Thyroid gland (tissue), 4 donors: ENCODE results near the gene TSPAN15.

ENCODE experiments used
- POLR2A ChIP-seq, 2 donors: fragments of 450-650 bp; IDR thresholded peaks; one replicate each; pipeline ENCODE4 v1.6.1; 2017; ENCODE audit warnings: antibody characterized with exemption in 2 of 2, mild to moderate bottlenecking in 2 of 2, moderate library complexity in 1 of 2
- TF ChIP-seq, protein P1 (sequence below), 6 experiments: fragments of 200-600 bp in 3 of 6; fragments of 450-650 bp in 3 of 6; sonication (generic) in 3 of 6; IDR thresholded peaks; one replicate each; pipeline ENCODE4 v1.5.1; 2016 to 2019; ENCODE audit warnings: antibody characterized with exemption in 6 of 6, mild to moderate bottlenecking in 2 of 6, inconsistent platforms in 1 of 6, moderate library complexity in 1 of 6

DNA sequence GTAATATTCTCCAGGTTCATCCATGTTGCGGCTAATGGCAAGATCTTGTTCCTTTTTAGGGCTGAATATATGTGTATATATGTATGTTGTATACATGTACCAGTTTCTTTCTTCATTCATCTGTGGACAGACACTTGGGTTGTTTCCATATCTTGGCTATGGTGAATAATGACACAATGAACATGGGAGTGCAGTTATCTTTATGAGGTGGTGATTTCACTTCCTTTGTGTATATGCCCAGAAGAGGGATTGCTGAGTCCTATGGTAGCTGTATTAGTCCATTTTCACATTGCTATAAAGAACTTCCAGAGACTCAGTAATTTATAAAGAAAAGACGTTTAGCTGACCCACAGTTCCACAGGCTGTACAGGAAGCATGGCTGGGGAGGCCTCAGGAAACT, 17.1 kb upstream of the TSPAN15 start:
- TF ChIP-seq POLR2A (IDR thresholded peaks at IDR 0.05) = no peak
- TF ChIP-seq, protein P1, sequence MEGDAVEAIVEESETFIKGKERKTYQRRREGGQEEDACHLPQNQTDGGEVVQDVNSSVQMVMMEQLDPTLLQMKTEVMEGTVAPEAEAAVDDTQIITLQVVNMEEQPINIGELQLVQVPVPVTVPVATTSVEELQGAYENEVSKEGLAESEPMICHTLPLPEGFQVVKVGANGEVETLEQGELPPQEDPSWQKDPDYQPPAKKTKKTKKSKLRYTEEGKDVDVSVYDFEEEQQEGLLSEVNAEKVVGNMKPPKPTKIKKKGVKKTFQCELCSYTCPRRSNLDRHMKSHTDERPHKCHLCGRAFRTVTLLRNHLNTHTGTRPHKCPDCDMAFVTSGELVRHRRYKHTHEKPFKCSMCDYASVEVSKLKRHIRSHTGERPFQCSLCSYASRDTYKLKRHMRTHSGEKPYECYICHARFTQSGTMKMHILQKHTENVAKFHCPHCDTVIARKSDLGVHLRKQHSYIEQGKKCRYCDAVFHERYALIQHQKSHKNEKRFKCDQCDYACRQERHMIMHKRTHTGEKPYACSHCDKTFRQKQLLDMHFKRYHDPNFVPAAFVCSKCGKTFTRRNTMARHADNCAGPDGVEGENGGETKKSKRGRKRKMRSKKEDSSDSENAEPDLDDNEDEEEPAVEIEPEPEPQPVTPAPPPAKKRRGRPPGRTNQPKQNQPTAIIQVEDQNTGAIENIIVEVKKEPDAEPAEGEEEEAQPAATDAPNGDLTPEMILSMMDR (IDR thresholded peaks at IDR 0.05) = no peak
